Measurements from ENCODE around the gene ZC3H7B.

GRCh38 chr22:41262250-41262765, 39.0 kb upstream of the ZC3H7B start:
- TF ChIP-seq CTCF (conservative IDR thresholded peaks at IDR 0.05; ENCODE audit: low read length), result no peak
- no peak for TF ChIP-seq EZH2phosphoT487 (IDR thresholded peaks at IDR 0.05; ENCODE audit: borderline replicate concordance)
